Subcutaneous adipose tissue (tissue), 4 donors: Measurements from ENCODE around the gene DOHH. TPM values are rescaled to one million over a fixed set of nuclear protein-coding genes. Genes with fewer than 3 reads are reported as not detected.

ENCODE experiments used
- CTCF ChIP-seq: fragments of 450-650 bp; IDR thresholded peaks from one replicate; pipeline ENCODE4 v1.5.1; 2016; ENCODE audit warnings: low read depth, mild to moderate bottlenecking, control low read depth, antibody characterized with exemption, moderate library complexity
- total RNA-seq, 4 donors: library from RNA; depleted of rRNA; stranded (reverse); fragments of >200 nt; gene quantifications; one replicate each; pipeline ENCODE4 v1.1.0, GENCODE V29; 2016

The DOHH gene
- total RNA-seq, 4 donors from 2014 or later, result 4.9 to 11.9 (median 8.9) TPM

- TF ChIP-seq CTCF, result no peak
Measured at GRCh38 chr19:3509566-3509989, 9.1 kb upstream of the DOHH start.

- no peak for TF ChIP-seq CTCF
Measured at GRCh38 chr19:3508771-3509535, 8.5 kb upstream of the DOHH start.

GRCh38 chr19:3507371-3508120, 7.1 kb upstream of the DOHH start:
- TF ChIP-seq CTCF, result no peak

GRCh38 chr19:3506384-3507340, 6.2 kb upstream of the DOHH start:
- TF ChIP-seq CTCF, result no peak

GRCh38 chr19:3505598-3506383, 5.3 kb upstream of the DOHH start, which contains the start of gene FZR1:
Gene FZR1 (plus strand): TSS chr19:3506311. CDS start chr19:3522990, 16,679 bp downstream.
- no peak for TF ChIP-seq CTCF

GRCh38 chr19:3504735-3505134, 4.3 kb upstream of the DOHH start:
- TF ChIP-seq CTCF, result no peak
